Erythroblast (primary cell): ENCODE results near the gene MXRA7.

Experiments
- GATA1 ChIP-seq: IDR thresholded peaks from 2 replicates; pipeline ENCODE4 v1.6.1; 2011; ENCODE audit warnings: low read depth, mild to moderate bottlenecking, control low read depth, low read length, moderate library complexity
- POLR2A ChIP-seq: IDR thresholded peaks from 2 replicates; pipeline ENCODE4 v1.6.1; 2011; ENCODE audit warnings: mild to moderate bottlenecking, low read length

GRCh38 chr17:76735006-76735405 lies 24.2 kb upstream of the MXRA7 start:
- no peak for TF ChIP-seq POLR2A
- TF ChIP-seq GATA1, result no peak
